HepG2 (cell line): ENCODE data around the gene SF3A2. TPM values are rescaled to one million over a fixed set of nuclear protein-coding genes. Genes with fewer than 3 reads are reported as not detected.

Experiments
- ATAC-seq: fragments of 200-7000 bp; cut with Tn5 transposase; 3 replicates; pipeline ENCODE4 v1.9.1; 2020; ENCODE audit warnings: mild to moderate bottlenecking, moderate library complexity
- BruUV-seq: library from RNA; stranded (reverse); fragments of 400-500 nt; replicated peaks from 2 replicates; lab custom pipeline; 2021; lab: Mats Ljungman, UMichigan
- CTCF ChIA-PET: fragments of 300-600 bp; formaldehyde crosslinking; extraction: SDS; loops from one replicate; lab custom pipeline; 2021; ENCODE audit warnings: low total read pairs, inconsistent platforms, low intra/inter-chr PET ratio; lab: Yijun Ruan, JAX
- POLR2A ChIA-PET: fragments of 350-600 bp; sonication (Branson Sonifier 250); formaldehyde crosslinking; loops from one replicate; lab custom pipeline; 2020; ENCODE audit warnings: antibody characterized with exemption, inconsistent platforms; lab: Yijun Ruan, JAX
- DNase-seq: peaks from one replicate; pipeline ENCODE4 v3.0.0-alpha.2; 2015; ENCODE audit warnings: low spot score
- FAIRE-seq: peaks from 3 replicates; lab custom pipeline; 2011; peaks lifted over from hg19 to GRCh38; lab: Jason Lieb, UNC
- H2AFZ ChIP-seq: one replicate; pipeline ENCODE4 v1.6.1; 2011; ENCODE audit warnings: low read length, inconsistent platforms
- H3K27ac ChIP-seq: fragments of 300-600 bp; 3 replicates; pipeline ENCODE4 v1.8.0; 2011; ENCODE audit warnings: mixed run types, mild to moderate bottlenecking, mixed read lengths, low read length, inconsistent platforms; ENCODE audit not compliant: insufficient read depth; ENCODE audit errors: extremely low read length
- H3K27me3 ChIP-seq, 2 experiments: fragments of 200-600 bp in 1 of 2; 2 replicates in 1 of 2; 3 replicates in 1 of 2; pipeline versions ENCODE4 v1.6.0 to v1.8.0; 2011; ENCODE audit warnings: low read length in 2 of 2, mild to moderate bottlenecking in 2 of 2, moderate library complexity in 2 of 2, inconsistent platforms in 1 of 2; ENCODE audit not compliant: insufficient read depth in 2 of 2, control insufficient read depth in 1 of 2
- H3K36me3 ChIP-seq, 2 experiments: fragments of 200-600 bp in 1 of 2; replicated peaks in 1 of 2; 2 replicates in 1 of 2; 3 replicates in 1 of 2; pipeline versions ENCODE4 v1.5.1 to v1.8.0; 2011; ENCODE audit warnings: low read length in 2 of 2, inconsistent platforms in 1 of 2; ENCODE audit not compliant: insufficient read depth in 2 of 2, control insufficient read depth in 1 of 2
- H3K4me1 ChIP-seq: 2 replicates; pipeline ENCODE4 v1.5.1; 2012; ENCODE audit warnings: low read length, inconsistent platforms; ENCODE audit not compliant: insufficient read depth
- H3K4me2 ChIP-seq: 2 replicates; pipeline ENCODE4 v1.6.0; 2011; ENCODE audit warnings: low read depth, low read length, inconsistent platforms
- H3K4me3 ChIP-seq, 3 experiments: fragments of 200-600 bp in 1 of 3; sonication (generic), shearing (Covaris generic) in 1 of 3; replicated peaks in 1 of 3; 2 replicates each; pipeline ENCODE4 v1.5.1; 2011 to 2016; ENCODE audit warnings: low read length in 3 of 3, inconsistent platforms in 2 of 3, low read depth in 2 of 3, mild to moderate bottlenecking in 2 of 3, control low read depth in 1 of 3, mixed read lengths in 1 of 3; ENCODE audit not compliant: insufficient read depth in 1 of 3
- H3K79me2 ChIP-seq: one replicate; pipeline ENCODE4 v1.6.1; 2011; ENCODE audit warnings: low read length, inconsistent platforms; ENCODE audit not compliant: insufficient read depth
- H3K9ac ChIP-seq: 2 replicates; pipeline ENCODE4 v1.6.0; 2011; ENCODE audit warnings: mild to moderate bottlenecking, low read depth, low read length, inconsistent platforms; ENCODE audit not compliant: insufficient read depth
- H3K9me3 ChIP-seq: 2 replicates; pipeline ENCODE4 v1.5.1; 2012; ENCODE audit warnings: mild to moderate bottlenecking, low read length
- H4K20me1 ChIP-seq: 2 replicates; pipeline ENCODE4 v1.6.0; 2011; ENCODE audit warnings: inconsistent platforms, mild to moderate bottlenecking, low read length, moderate library complexity; ENCODE audit not compliant: insufficient read depth
- AFF4 ChIP-seq: sonication (generic); formaldehyde crosslinking; IDR thresholded peaks from 2 replicates; pipeline ENCODE4 v1.4.0; 2020; ENCODE audit warnings: missing genetic modification reagents
- CC2D1A ChIP-seq: sonication (generic); formaldehyde crosslinking; IDR thresholded peaks from 2 replicates; pipeline ENCODE4 v1.8.1; 2023; ENCODE audit warnings: mild to moderate bottlenecking, missing genetic modification reagents
- CREB3 ChIP-seq: sonication (generic); formaldehyde crosslinking; IDR thresholded peaks from 2 replicates; pipeline ENCODE4 v1.5.0; 2020; ENCODE audit warnings: missing genetic modification reagents
- DNMT3B ChIP-seq: conservative IDR thresholded peaks from 2 replicates; pipeline ENCODE4 v1.6.1; 2016; ENCODE audit warnings: missing biosample characterization, control low read depth
- HDAC2 ChIP-seq: sonication (generic); formaldehyde crosslinking; IDR thresholded peaks from 2 replicates; pipeline ENCODE4 v1.4.0; 2020; ENCODE audit warnings: missing genetic modification reagents
- ISL2 ChIP-seq: sonication (generic); formaldehyde crosslinking; IDR thresholded peaks from 2 replicates; pipeline ENCODE4 v1.5.0; 2020; ENCODE audit warnings: missing genetic modification reagents
- MEIS2 ChIP-seq: sonication (generic); formaldehyde crosslinking; IDR thresholded peaks from 2 replicates; pipeline ENCODE4 v1.9.0; 2021; ENCODE audit warnings: mild to moderate bottlenecking, missing genetic modification reagents
- PRDM10 ChIP-seq: sonication (generic); formaldehyde crosslinking; IDR thresholded peaks from 2 replicates; pipeline ENCODE4 v1.4.0; 2020; ENCODE audit warnings: low read depth, missing genetic modification reagents
- SETDB1 ChIP-seq: sonication (generic); formaldehyde crosslinking; IDR thresholded peaks from 2 replicates; pipeline ENCODE4 v1.5.1; 2020; ENCODE audit warnings: missing genetic modification reagents, mild to moderate bottlenecking, borderline replicate concordance
- STAT5B ChIP-seq: sonication (generic); formaldehyde crosslinking; IDR thresholded peaks from 2 replicates; pipeline ENCODE4 v1.4.0; 2020; ENCODE audit warnings: missing genetic modification reagents
- U2AF1 ChIP-seq: fragments of 200-400 bp; formaldehyde crosslinking; optimal IDR thresholded peaks from 2 replicates; pipeline ENCODE3; 2017; ENCODE audit warnings: mild to moderate bottlenecking, low read depth, low read length
- ZFP41 ChIP-seq: sonication (generic); formaldehyde crosslinking; IDR thresholded peaks from 2 replicates; pipeline ENCODE4 v1.4.0; 2020; ENCODE audit warnings: mild to moderate bottlenecking, missing genetic modification reagents, borderline replicate concordance
- ZNF292 ChIP-seq: sonication (generic); formaldehyde crosslinking; IDR thresholded peaks from 2 replicates; pipeline ENCODE4 v1.8.1; 2022; ENCODE audit warnings: mild to moderate bottlenecking, low read depth, missing genetic modification reagents, borderline replicate concordance
- ZNF672 ChIP-seq: sonication (generic); formaldehyde crosslinking; IDR thresholded peaks from 2 replicates; pipeline ENCODE4 v1.8.1; 2022; ENCODE audit warnings: missing genetic modification reagents
- ZNF7 ChIP-seq: IDR thresholded peaks from 2 replicates; pipeline ENCODE4 v1.6.1; 2016; ENCODE audit warnings: missing biosample characterization, missing genetic modification reagents
- ZSCAN29 ChIP-seq: sonication (generic); formaldehyde crosslinking; conservative IDR thresholded peaks from 2 replicates; pipeline ENCODE4 v1.4.0; 2020; ENCODE audit warnings: mild to moderate bottlenecking, missing genetic modification reagents
- WGBS: methylation state at CpG from one replicate; pipeline ENCODE4 v1.1.6; 2017; ENCODE audit warnings: low lambda C conversion rate; 5-methylcytosine and 5-hydroxymethylcytosine counted together
- in situ Hi-C: cut with HindIII; loops from 2 replicates; pipeline ENCODE4 v1.10.0; 2017; ENCODE audit warnings: low pct_unique_long_range_greater_than_20kb; ENCODE audit not compliant: extremely low pct_ligation_motif_present
- intact Hi-C: fragments of 100-400 bp; cut with micrococcal nuclease; formaldehyde crosslinking; loops from one replicate; pipeline ENCODE4 v1.10.0; 2022; ENCODE audit not compliant: unreplicated experiment
- polyA plus RNA-seq, 8 experiments: library from polyadenylated mRNA; depleted of rRNA in 3 of 8; stranded (reverse) in 7 of 8; unstranded in 1 of 8; fragments of >200 nt; fragmentation: Illumina TruSeq in 4 of 8; extraction: Trizol in 4 of 8; gene quantifications; 2 replicates each; pipeline versions ENCODE4 v1.2.1 to v1.2.3, GENCODE V29; 2011 to 2016; ENCODE audit warnings: low read depth in 4 of 8, missing spikeins in 1 of 8, mixed read lengths in 1 of 8; ENCODE audit not compliant: insufficient read depth in 1 of 8
- total RNA-seq, 5 experiments: library from RNA; depleted of rRNA; stranded (reverse); fragments of >200 nt; fragmentation: Illumina TruSeq; extraction: Trizol; gene quantifications; 2 replicates each; pipeline ENCODE4 v1.2.3, GENCODE V29; 2016; ENCODE audit warnings: low read depth in 1 of 5

Gene SF3A2
- total and polyA plus RNA-seq, 2 of the 13 experiments (the other 11 are each of a cell fraction or from before 2014, with no cell fraction given), result 8.6 to 8.8 TPM

GRCh38 chr19:2242092-2242537 lies 5.5 kb downstream of the SF3A2 start:
- Histone ChIP-seq H3K9ac (peak overlapping the region; percentile 18), H3K9me3 (no peaks in the 10 kb centered on the region), H2AFZ (no peak overlapping the region), H3K27ac (peak overlapping the region; percentile 58), H4K20me1 (peaks cover 51% of the 10 kb centered on the region), H3K4me2 (peak overlapping the region; percentile 98), H3K27me3 (no peaks in the 10 kb centered on the region), H3K36me3 (peaks cover 25 to 43% of the 10 kb centered on the region in 2 experiments; a peak in 4 of 5 replicates), H3K4me1 (peaks cover 71% of the 10 kb centered on the region), H3K4me3 (peak overlapping the region in 1 of 3 experiments; percentile 45; a peak in 1 of 6 replicates), H3K79me2 (peaks cover 67% of the 10 kb centered on the region)
- ATAC-seq (peak; percentile 81), DNase-seq (peak; percentile 77), FAIRE-seq (peak; percentile 60)
- CTCF ChIA-PET, result interaction anchor here (1.4 kb wide), 1 partner anchor 74 kb away, joined by 5 read pairs; no protein-coding TSS in a partner anchor
- in situ Hi-C loops (no loop called here), intact Hi-C loops (no loop called here)
- WGBS, result 20% methylated on average over 7 of the region's 12 CpGs
- no TSS peak for BruUV-seq
- POLR2A ChIA-PET, result interaction anchor here (1.4 to 5.8 kb wide), 3 partner anchors 11 to 25 kb away, joined by 4 to 35 read pairs (median 9); no protein-coding TSS in a partner anchor
- no peak for TF ChIP-seq DNMT3B (CRISPR knock-in tag)
- TF ChIP-seq ZSCAN29, result no peak
- TF ChIP-seq STAT5B (CRISPR knock-in tag), result no peak
- TF ChIP-seq CC2D1A, result no peak
- no peak for TF ChIP-seq ZFP41 (CRISPR knock-in tag)
- no peak for TF ChIP-seq U2AF1
- TF ChIP-seq HDAC2 (CRISPR knock-in tag), result peak; percentile 52; the same call in 1 of the 2 replicates
- no peak for TF ChIP-seq CREB3 (CRISPR knock-in tag)
- peak; percentile 91; the same call in 1 of the 2 replicates for TF ChIP-seq ZNF292
- no peak for TF ChIP-seq PRDM10 (CRISPR knock-in tag)
- TF ChIP-seq MEIS2 (CRISPR knock-in tag), result no peak
- no peak for TF ChIP-seq SETDB1
- no peak for TF ChIP-seq ZNF7 (CRISPR knock-in tag)
- TF ChIP-seq ISL2 (CRISPR knock-in tag), result no peak
- no peak for TF ChIP-seq ZNF672 (CRISPR knock-in tag)
- TF ChIP-seq AFF4, result no peak
